ENCODE results near the gene TBCD. TPM values are rescaled to one million over a fixed set of nuclear protein-coding genes. Genes with fewer than 3 reads are reported as not detected.

Gene TBCD
- total RNA-seq, 1 donor from 2014 or later = 118 TPM

DNA sequence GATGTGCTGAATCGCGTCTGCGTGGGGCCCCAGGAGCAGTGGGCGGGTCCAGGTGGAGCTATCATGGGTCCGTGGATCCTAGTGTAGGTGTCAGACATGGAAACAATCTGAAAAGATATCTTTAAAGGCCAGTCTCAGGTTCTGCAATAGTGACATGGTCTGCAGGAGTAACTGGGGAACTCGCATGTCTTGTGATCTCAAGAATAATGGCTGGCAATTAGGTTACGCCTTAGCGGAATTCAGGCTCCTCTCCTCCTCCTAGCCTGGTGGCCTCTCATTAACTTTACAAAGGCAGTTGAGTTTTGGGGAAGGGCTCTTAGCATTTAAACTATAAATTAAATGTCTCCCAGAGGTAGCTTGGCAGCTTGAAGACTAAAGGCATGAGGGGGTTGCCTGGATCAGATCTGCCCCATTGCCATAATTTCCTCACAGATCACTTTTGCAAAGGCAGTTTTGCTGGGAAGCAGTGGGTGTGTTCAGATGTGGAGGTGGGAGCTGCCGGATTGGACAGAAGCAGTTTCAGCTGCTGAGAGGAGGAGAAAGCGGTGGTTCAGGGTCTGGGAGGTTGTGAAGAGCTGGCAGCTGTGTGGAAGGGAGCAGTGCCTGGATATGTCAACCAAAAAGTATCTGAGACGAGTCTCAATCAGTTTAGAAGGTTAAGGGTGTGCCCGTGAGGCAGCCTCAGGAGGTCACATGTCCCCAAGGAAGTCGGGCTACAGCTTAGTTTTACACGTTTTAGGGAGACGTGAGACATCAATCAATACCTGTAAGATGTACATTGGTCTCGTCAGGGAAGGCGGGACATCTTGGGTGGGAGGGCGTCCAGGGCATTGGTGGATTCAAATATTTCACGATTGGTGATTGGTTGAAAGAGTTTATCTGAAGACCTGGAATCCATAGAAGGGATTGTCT is 2.7 kb downstream of the TBCD start:
- TF ChIP-seq, protein P1, sequence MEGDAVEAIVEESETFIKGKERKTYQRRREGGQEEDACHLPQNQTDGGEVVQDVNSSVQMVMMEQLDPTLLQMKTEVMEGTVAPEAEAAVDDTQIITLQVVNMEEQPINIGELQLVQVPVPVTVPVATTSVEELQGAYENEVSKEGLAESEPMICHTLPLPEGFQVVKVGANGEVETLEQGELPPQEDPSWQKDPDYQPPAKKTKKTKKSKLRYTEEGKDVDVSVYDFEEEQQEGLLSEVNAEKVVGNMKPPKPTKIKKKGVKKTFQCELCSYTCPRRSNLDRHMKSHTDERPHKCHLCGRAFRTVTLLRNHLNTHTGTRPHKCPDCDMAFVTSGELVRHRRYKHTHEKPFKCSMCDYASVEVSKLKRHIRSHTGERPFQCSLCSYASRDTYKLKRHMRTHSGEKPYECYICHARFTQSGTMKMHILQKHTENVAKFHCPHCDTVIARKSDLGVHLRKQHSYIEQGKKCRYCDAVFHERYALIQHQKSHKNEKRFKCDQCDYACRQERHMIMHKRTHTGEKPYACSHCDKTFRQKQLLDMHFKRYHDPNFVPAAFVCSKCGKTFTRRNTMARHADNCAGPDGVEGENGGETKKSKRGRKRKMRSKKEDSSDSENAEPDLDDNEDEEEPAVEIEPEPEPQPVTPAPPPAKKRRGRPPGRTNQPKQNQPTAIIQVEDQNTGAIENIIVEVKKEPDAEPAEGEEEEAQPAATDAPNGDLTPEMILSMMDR (IDR thresholded peaks at IDR 0.05; ENCODE audit: partially characterized antibody, unreplicated experiment) = no peak
- H3K27ac Mint-ChIP-seq (ENCODE audit: unreplicated experiment) = peak overlapping the region; percentile 65

DNA sequence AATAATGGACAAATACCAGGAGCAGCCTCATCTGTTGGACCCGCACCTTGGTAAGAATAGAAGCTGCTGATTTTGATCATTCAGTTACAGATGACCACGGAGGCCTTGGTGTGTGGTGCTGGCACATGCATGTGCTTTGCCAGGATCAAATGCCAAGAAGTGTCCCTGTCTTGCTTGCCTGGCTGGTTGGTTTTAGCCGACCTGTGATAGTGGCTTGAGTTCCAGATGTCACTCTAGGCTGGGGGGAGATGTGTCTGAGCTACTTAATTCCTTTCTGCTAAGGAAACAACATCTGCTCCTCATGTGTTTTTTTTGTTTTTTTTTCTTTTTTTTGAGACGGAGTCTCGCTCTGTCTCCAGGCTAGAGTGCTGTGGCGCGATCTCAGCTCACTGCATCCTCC is 4.3 kb downstream of the TBCD start:
- Mint-ChIP-seq H3K36me3 (ENCODE audit: unreplicated experiment) (no peaks in the 10 kb centered on the region), H3K9me3 (ENCODE audit: unreplicated experiment) (peaks cover 9% of the 10 kb centered on the region), H3K27ac (ENCODE audit: unreplicated experiment) (peak overlapping the region; percentile 55), H3K27me3 (ENCODE audit: unreplicated experiment) (peaks cover 13% of the 10 kb centered on the region), H3K4me1 (ENCODE audit: low read depth, unreplicated experiment) (peaks cover 20% of the 10 kb centered on the region), H3K4me3 (ENCODE audit: unreplicated experiment) (no peak overlapping the region)
- DNase-seq = no peak
- TF ChIP-seq, protein P1 (IDR thresholded peaks at IDR 0.05; ENCODE audit: partially characterized antibody, unreplicated experiment) = no peak

More for the DNA sequence above, 2.7 kb downstream of the TBCD start:
- H3K4me1 Mint-ChIP-seq (ENCODE audit: low read depth, unreplicated experiment) = peaks cover 20% of the 10 kb centered on the region
- DNase-seq = peak; percentile 57
- no peaks in the 10 kb centered on the region for H3K36me3 Mint-ChIP-seq (ENCODE audit: unreplicated experiment)
- peak overlapping the region; percentile 82 for H3K4me3 Mint-ChIP-seq (ENCODE audit: unreplicated experiment)
- peaks cover 18% of the 10 kb centered on the region for H3K27me3 Mint-ChIP-seq (ENCODE audit: unreplicated experiment)
- H3K9me3 Mint-ChIP-seq (ENCODE audit: unreplicated experiment) = peaks cover 11% of the 10 kb centered on the region

DNA sequence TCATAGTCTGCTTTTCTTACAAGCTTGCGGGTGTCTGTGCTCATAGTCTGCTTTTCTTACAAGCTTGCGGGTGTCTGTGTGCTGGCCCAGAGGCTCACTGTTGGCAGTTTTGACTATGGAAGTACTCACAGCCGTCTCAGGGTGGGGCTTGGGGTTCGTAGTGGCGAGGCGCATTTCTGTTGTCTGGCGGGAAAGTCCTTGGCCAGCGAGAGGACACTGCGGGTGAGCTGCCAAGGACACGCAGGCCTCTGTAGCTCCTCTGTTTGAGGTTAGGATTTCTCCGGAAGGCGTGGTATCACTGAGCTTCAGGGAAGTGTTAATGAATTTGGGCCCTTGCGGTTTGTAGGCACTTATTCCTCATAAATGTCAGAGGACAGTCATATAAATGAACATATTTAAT is 13.5 kb downstream of the TBCD start:
- H3K4me1 Mint-ChIP-seq (ENCODE audit: low read depth, unreplicated experiment) = peaks cover 1% of the 10 kb centered on the region
- TF ChIP-seq, protein P1 (IDR thresholded peaks at IDR 0.05; ENCODE audit: partially characterized antibody, unreplicated experiment) = no peak
- DNase-seq = no peak
- H3K4me3 Mint-ChIP-seq (ENCODE audit: unreplicated experiment) = no peak overlapping the region
- peaks cover 3% of the 10 kb centered on the region for H3K9me3 Mint-ChIP-seq (ENCODE audit: unreplicated experiment)
- H3K36me3 Mint-ChIP-seq (ENCODE audit: unreplicated experiment) = no peaks in the 10 kb centered on the region
- H3K27me3 Mint-ChIP-seq (ENCODE audit: unreplicated experiment) = no peaks in the 10 kb centered on the region
- no peak overlapping the region for H3K27ac Mint-ChIP-seq (ENCODE audit: unreplicated experiment)

DNA sequence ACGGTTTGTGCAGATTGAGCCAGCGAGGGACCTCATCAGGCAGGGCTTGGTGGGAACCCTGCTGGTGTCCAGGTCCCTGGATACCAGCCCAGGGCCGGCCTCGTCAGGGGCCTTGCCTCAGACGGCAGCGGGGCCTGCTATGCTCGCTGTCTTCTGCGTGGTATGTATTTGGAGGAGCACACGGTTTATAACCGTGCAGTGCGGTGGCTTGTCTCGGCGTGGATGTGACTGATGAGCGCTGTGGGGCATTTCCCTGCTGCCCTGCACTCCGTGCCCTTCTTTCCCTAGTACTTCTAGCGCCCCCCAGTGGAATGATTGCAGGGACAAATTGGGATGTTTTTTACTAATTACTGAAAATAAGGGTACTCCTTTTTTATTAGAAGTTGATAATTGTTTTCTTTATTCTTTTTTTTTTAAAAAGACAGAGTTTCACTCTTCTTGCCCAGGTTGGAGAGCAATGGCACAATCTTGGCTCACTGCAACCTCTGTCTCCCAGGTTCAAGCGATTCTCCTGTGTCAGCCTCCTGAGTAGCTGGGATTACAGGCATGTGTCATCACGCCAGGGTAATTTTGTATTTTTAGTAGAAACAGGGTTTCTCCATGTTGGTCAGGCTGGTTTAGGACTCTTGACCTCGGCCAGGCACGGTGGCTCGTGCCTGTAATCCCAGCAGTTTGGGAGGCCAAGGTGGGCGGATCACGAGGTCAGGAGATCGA is 15.3 kb downstream of the TBCD start:
- Mint-ChIP-seq H3K27me3 (ENCODE audit: unreplicated experiment) (no peaks in the 10 kb centered on the region), H3K36me3 (ENCODE audit: unreplicated experiment) (no peaks in the 10 kb centered on the region), H3K4me1 (ENCODE audit: low read depth, unreplicated experiment) (peaks cover 1% of the 10 kb centered on the region), H3K27ac (ENCODE audit: unreplicated experiment) (peak overlapping the region; percentile 43), H3K4me3 (ENCODE audit: unreplicated experiment) (no peak overlapping the region), H3K9me3 (ENCODE audit: unreplicated experiment) (peaks cover 5% of the 10 kb centered on the region)
- TF ChIP-seq, protein P1 (IDR thresholded peaks at IDR 0.05; ENCODE audit: partially characterized antibody, unreplicated experiment) = peak; percentile 70
- DNase-seq = peak; percentile 65

Measured in glutamatergic neuron (in vitro differentiated cells).